Urothelium cell line (cell line): Measurements from ENCODE around the gene MYO1B.
A peak's percentile ranks its signal among the peaks of the same experiment; 100 is the strongest.

Experiments used
- DNase-seq: peaks from one replicate; pipeline ENCODE4 v3.0.0; 2011; ENCODE audit warnings: low spot score, mixed read lengths
- FAIRE-seq: peaks from 2 replicates; lab custom pipeline; 2011; peaks lifted over from hg19 to GRCh38; lab: Jason Lieb, UNC

MYO1B gene

DNA sequence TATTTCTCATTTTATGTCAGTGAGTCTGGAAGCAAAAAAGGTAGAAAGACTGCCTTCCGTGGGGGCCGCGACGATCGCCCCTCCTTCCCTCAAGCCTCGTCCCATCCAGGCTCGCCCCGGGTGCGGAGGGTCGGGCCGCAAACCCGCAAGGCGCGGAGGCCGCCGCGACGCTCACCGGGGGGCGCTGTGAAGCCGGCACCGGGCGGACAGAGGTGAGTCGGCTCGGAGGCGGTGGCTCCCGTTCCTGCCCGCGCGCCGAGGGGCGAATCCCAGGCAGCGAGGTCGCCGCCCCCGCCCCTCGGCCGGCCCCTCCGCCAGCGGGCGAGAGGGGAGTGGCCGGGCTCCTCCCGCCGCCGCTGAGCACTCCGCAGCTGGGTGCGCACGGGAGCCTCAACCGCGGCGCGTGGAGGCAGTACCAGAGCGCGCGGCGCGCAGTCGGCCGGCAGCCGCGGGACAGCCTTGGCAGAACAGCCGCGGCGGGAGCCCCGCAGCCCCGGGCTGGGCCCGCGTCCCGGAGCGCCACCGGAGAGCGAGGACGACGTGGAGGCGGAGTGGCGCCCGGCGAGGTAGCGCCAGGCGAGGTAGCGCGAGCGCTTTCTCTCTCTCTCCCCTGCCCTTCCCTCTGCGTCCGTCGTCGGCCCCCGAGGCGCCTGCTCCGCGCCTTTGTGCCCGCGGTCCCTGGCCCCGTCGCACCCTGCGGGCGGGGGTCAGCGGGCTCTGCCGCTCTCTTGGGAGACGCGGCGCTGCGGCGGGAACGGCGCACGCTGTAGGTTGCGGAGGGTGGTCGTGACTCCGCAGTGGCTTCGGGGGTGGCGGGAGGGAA is at the start of gene MYO1B:
Gene MYO1B (plus strand): TSS at position 359 of the 823 bp plus-strand sequence. CDS start 31,492 bp downstream, outside the sequence.
- DNase-seq (peak; percentile 91), FAIRE-seq (peak; percentile 92)

DNA sequence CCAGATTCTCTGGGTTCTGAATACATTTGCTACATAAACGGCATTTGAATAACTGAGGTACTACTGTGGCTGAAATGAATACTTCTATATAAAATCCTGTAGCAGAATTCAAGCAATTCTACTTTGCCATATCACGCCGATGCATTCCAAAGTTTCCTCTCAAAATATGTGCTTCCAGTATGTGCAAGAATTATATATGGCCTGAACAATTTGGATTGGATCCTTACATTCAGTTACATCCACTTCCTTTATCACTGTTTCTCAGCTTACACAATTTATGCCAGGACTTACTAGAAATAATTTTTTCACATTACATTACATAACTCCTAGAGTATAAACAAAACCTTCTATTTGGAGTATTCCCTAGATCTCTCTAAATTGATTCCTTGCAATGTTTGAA is 48.1 kb upstream of the MYO1B start:
- FAIRE-seq: no peak
- no peak for DNase-seq

DNA sequence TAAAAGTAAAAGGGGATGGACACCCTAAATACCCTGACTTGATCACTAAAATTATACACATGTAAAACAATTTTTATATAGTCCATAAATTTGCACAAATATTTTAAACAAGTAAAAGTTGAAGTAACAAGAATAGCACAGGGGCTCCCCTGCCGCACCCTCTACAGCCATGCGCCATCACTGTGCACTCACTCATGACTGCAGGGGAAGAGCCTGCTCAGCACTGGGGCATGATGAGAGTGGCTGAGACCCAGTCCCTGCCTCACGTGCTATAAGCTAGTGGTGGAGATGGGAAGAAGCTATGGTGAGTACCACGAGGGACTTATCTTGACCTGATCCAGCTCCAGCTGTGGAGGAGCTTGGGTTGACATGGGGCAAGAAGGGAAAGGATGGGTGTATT is 46.9 kb upstream of the MYO1B start:
- DNase-seq (no peak), FAIRE-seq (no peak)

DNA sequence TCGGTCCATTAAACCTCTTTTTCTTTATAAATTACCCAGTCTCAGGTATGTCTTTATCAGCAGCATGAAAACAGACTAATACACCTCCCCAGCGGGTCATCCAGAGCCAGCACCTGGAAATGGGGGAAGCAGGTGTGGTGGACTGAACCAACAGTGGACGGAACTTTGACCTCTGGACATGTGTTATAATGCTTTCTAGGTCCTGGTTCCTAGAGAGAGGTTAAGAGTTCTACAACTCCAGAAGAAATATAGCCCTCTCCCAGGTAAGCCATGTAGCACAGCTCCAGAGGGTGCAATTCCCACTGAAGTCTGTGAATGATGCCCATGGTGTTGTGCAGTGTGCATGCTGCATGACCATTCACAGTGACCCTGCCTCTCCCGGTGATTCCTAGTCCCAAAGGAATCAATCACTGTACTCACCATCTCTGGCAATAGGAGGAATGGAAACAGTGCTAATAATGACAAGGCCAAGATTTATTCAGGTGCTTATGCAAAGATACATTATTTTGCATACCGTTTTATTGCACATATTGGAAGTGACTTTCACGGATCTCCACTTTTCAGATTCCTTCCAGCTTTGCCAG is 45.2 kb upstream of the MYO1B start:
- FAIRE-seq (no peak), DNase-seq (no peak)

DNA sequence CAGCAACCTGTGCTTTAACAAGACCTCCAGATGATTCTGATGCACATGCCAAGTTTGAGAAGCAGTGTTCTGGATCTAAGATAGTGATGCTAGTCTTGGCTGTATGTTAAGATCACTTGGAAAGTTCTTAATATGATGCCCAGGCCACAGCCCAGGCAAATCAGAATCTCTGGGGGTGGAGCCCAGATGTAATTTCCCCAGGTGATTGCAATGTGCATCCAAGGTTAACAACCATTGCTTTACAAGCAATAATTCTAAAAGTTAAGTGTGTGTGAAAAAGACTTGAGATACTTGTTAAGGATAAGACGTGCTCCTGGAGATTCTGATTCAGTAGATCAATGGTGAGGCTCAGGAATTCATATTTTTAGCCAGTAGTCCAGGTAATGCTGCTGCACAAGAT is 44.3 kb upstream of the MYO1B start:
- DNase-seq (no peak), FAIRE-seq (no peak)

DNA sequence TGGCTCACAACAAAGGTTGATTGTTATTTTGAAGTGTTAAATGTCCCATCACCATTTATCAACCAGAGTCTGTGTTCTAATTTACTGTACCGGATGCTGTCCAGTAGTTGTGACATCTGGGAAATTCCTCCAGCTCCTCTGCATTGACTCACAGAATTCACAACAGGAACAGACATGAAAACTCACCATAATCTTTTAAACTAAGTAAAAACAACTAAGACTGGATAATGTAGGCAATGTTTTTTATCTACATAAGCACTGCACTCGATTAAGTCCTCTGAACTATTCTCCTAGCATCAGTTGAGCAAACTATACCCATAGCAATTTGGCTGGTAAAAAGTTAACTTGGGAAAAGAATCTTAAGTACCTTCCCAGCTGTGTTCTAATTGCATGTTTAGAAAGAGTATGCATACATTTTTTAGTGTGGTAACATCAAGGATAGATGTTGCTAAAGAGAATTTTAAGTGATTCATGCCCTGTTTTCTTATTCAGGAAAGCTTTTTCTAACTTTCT is 42.9 kb upstream of the MYO1B start:
- DNase-seq (peak; percentile 29), FAIRE-seq (no peak)

DNA sequence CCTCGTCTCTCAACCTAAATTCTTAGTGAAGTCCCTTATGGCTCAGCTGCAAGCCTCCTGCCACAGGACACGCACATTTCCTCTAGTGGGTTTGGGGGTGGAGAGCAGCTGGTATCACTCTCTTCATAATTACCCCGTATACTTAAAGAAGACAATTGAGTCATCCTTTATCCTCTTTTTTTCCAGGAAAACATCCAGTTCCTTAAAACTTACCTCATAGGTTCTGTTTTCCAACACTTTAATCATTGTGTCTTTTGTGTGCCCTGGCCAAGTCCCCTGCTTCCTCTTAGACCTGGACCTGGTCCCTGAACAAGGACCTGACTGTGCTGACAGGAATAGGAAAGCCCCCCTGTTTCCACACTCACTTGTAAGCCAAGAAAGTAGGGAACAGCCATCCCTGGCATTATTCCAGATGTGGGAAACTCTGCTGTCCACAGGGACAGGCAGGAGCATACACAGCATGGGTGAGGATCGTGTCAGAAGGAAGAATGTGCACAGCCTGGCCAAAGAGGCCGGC is 42.3 kb upstream of the MYO1B start:
- FAIRE-seq (no peak), DNase-seq (peak; percentile 46)

DNA sequence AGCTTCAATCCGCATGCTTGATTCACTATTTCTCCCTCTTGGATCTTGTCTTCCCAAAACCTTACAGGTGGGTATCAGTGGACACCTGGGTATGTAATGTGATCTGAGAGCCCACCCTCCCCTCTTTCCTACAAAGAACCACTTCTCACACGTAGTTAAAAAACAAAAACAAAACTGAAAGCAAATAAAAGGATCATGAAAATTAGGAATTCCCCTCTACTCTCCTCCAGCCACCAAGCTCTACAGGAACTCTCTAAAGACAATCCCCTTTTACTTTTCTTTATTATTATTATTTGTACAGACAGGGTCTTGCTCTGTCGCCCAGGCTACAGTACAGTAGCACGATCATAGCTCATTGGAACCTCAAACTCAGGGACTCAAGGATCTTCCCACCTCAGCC is 40.8 kb upstream of the MYO1B start:
- DNase-seq: no peak
- FAIRE-seq: no peak

DNA sequence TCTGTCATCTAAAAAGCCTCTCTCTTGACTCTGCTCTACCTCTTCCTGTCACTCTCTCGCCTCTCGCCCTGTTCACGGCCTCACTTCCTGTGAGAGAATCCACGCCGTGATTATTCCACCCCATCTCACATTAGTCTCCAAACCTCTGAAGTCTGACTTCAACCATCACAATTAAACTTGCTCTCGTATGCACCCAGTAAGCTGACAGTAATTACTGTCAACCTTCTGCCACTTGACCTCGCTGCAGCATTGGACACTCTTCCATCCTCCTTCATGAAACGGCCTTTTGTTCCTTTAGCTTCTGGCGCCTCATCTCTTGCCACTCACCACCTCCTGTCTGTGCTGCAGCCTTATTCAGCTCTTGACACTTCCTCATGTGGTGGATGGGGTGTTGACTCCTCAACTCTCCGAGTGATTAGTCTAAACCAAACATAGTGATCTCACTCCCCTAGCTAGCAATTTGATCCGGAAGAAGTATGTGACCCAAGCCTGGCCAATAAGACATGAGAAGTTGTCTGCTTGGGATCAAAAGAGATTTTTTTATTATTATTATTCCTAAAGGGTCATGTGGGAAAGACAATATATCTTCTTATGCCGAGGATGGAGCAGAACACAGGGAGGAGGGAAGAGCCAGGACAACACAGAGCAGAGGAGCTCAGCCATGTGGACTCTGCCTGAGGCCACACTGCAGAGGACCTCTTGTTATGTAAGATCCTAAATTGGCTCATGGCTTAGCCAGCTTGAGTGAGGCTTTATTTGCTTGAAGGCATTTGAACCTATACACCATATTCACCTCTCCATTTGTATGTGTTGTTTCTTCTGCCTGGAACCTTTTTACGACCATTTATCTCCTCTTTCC is 38.4 kb upstream of the MYO1B start:
- FAIRE-seq: no peak
- no peak for DNase-seq

DNA sequence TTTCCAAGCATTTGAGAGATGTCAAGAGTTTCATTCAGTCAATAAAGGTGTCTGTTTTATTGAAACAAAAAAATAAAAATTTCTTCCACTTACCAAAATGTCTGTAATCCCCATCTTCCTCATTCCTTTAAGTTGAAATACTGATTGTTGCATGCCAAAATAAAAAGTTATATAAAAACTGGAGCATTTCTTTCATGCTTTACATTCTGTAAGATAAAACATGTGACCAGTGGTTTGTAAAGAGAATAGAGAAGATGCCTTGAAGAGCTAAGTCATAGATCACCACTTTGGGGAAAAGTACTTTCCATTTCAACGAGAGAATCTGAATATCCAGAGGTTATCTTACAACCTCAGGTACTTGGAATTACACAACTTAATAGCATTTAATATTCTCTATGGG is 35.9 kb upstream of the MYO1B start:
- no peak for FAIRE-seq

DNA sequence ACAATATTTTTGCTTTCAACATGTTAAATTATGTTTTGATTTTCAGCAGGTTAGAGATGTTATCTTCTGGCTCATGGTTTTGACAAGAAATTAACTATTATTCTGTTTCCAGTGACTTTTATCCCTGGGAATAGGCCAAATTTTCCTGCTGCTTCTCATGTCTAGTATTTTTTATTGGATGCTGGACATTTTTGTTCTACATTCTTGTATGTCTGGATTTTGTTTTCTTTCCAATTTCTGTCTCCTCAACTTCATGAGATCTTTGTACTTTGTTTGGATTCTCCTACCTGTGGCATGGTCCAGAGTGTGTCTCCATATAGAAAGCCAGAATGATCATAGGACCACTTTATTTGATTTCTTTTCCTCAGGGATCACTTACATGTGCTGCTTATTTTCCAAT is 33.1 kb upstream of the MYO1B start:
- no peak for FAIRE-seq

More for the DNA sequence above, 35.9 kb upstream of the MYO1B start:
- DNase-seq: no peak

DNA sequence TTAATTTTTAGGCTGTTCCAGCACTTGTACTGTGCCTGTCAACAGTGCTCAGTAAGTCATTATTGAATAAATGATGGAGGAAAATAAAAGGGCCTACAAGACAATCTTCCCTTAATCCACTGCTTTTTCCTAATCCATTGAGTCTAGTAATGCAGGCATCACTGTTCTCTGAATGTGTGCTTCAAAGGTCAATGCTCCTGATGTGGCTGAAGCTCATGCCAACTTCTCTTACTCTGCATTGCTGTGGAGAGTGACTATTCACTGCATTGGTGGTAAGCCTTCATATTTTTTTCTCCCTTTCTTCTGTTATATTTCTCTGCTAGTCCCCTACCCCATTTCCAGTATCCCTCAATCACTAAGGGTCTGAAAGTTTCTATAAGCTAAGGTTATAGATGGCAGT is 31.9 kb upstream of the MYO1B start:
- no peak for FAIRE-seq

More for the DNA sequence above, 33.1 kb upstream of the MYO1B start:
- DNase-seq: no peak

DNA sequence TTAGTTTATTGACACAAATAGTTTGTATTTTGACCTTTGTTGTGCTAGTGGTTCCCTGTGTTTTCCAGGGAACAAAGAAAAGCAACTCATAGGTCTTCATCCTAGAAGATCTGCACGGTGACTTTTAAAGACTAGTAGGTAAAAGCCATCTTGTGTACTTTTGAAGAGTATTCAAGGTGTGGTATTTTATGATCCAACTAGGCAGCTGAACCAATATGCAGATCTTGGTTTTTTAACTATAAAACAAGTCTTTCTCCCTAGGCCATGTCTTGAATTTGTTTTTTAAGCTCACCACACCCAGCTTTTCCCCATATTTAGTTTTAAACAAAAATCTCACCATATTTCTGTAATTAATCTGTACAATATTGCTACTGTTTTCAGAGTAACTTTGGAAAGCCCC is 30.0 kb upstream of the MYO1B start:
- no peak for DNase-seq
- no peak for FAIRE-seq

More for the DNA sequence above, 31.9 kb upstream of the MYO1B start:
- DNase-seq: no peak

DNA sequence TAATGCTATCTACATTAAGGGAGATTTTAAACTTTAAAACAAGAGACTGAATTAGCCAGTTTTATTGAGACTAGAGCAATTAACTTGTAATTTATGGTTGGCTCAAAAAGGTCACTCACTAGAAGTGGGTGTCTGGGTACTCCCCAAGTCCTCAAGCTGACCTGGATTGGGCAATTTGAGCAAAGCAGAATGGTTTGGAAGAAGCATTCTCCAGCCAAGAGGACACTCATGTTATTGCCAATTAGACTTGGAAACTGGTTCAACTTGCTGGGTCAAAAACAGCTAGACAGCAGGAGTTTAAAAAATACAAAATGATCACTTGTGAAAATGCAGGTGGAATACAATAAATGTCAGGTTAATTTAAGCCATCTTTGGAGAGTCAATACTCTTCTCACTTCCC is 29.5 kb upstream of the MYO1B start:
- FAIRE-seq: no peak

DNA sequence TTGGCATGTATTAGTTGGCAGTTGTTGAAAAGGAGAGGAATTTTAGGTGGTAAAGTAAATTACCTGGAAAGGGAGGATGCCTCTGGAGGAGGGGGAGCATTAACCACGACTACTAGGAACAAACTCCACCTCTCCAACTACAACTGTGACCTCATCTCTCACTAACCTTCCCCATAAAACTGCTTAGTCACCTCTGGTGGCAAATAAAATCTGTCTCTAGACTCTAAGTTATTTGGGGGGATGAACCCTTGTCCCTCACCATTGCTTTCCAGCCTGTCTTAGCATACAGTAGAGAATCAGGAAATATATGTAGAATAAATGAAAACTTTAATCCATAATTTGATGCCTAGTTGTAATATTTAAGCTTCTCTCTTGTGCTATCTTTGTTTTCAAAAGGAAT is 27.6 kb upstream of the MYO1B start:
- FAIRE-seq: no peak
- peak; percentile 67 for DNase-seq

More for the DNA sequence above, 29.5 kb upstream of the MYO1B start:
- no peak for DNase-seq

DNA sequence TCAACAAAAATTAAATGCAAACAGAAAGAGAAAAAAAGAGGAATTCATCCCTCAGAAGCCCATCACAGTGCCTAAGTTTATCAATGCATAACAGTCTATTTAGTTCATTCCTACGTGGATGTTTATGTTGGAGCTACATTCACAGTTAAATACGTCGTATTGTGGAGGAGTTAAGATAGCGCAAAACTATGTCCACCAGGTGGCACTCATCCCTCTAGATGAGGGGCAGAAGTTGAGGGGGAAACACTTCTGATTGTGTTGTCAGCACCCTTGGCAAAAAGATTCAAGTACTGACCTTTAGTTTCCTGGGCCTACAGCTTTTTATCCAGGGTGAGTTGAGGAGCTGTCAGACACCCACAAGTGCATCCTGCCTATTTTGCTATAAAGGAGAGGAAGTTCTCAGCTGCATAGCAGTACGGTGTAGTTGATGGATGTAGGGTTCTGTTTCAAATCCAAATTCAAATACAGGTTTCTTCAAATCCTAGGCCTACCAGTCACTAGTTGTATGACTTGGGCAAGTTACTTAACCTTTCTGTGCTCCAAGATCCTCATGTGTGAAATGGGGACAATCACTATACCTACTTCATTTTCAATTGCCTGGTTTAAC is 26.8 kb upstream of the MYO1B start:
- FAIRE-seq (peak; percentile 92), DNase-seq (peak; percentile 41)

DNA sequence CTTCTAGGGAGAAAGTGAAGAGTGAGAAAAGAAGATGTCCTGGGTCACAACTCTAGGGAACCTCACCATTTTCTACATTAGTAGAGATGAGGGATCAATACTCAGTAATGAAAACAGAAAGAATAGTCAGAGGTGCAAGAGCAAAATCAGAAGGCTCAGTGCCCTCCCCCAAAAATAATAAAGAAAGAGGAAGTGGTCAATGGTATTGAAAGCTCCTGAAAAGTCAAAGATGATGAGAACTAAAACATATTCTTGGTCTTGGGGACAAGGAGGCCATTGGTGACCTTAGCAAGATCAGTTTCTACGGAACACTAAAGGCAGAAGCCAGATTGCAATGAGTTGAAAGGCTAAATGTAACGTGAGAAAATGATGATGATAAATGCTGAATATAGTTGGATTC is 24.5 kb upstream of the MYO1B start:
- FAIRE-seq: no peak

DNA sequence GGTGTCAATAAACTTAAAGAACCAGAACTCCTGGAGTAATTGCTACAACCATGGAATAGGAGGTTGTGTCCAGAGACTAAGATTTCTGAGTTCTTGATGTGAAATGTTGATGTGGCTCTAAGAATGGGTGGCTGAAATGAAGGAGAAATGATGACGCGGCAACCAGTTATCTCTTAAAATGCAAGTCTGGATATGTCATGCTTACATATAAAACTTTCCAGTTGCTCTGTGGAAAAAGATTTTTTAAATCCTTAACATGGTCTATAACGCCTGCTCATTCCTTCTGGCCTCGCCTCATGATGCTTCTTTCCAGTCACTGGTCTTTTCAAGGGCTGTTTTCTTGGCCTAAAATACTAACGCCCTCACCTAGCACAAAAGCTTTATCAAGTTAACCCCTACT is 23.5 kb upstream of the MYO1B start:
- FAIRE-seq: no peak

More for the DNA sequence above, 24.5 kb upstream of the MYO1B start:
- DNase-seq: no peak

DNA sequence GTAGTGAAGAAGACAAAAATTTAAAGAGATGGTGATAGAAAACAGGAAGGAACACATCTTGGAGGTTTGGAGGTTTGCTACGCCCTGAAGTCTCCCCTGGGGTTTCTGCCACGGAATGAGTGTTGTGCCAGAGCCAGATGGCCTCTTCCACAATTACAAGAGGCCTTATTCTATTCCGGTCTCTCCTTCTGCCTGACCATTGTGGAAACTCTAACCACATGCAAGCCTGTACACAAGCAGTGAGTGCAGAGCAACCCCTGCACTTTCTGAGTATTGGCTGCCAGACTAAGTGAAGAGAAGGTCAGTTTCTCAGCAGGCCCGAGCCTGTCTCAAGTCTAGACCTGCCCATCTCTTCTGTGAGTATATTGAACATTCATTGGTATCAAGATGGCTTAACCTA is 22.7 kb upstream of the MYO1B start:
- no peak for DNase-seq
- no peak for FAIRE-seq

More for the DNA sequence above, 23.5 kb upstream of the MYO1B start:
- no peak for DNase-seq

DNA sequence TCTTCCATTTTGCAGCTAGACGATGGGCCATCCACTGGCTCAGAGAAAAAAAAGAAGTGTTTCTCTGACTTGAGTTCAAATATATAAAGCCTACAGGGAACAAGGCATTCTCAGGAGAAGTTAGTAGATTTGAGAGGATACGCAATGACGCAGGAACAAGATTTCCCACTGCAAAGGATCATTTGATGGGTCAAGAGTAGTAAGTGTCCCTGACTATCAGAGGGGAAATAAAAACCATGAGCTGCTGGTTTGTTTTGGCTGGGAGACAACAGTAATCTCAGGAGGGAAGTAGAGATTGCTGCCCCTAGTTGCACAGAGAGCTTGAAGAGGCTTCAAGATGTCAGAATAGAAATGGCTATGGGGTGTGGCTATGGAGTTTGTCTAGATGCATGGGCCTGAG is 22.3 kb upstream of the MYO1B start:
- DNase-seq (no peak), FAIRE-seq (no peak)

DNA sequence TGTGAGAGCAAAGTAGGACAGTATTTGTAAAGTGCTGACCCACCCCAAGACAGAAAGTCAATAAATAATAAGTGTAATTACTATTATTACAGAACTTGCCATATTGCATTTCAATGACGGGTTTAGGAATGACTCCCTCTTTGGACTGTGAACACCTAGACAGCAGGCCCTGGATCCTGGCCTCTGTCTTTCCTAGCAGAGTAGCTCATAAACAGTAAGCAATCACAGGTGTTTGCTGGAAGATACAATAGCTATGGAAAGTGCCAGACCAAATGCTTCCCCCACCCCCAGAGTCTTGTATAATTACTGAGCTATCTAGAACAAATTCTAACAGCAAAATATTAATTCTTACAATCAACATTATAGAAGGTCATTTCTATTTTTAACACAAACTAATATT is 20.1 kb upstream of the MYO1B start:
- no peak for DNase-seq
- FAIRE-seq: no peak
